K562 (cell line): ENCODE results near the gene SIRPA. TPM values are rescaled to one million over a fixed set of nuclear protein-coding genes. Genes with fewer than 3 reads are reported as not detected.

Experiments
- ATAC-seq: fragments of 200-7000 bp; cut with Tn5 transposase; 3 replicates; pipeline ENCODE4 v1.9.1; 2020; ENCODE audit warnings: moderate library complexity
- BruUV-seq: library from RNA; stranded (reverse); fragments of 400-500 nt; replicated peaks from 2 replicates; lab custom pipeline; 2021; lab: Mats Ljungman, UMichigan
- CTCF ChIA-PET: fragments of 300-600 bp; formaldehyde crosslinking; extraction: SDS; loops from one replicate; lab custom pipeline; 2021; ENCODE audit warnings: low intra/inter-chr PET ratio; lab: Yijun Ruan, JAX
- POLR2A ChIA-PET: fragments of 300-600, 350-650 bp; sonication (Branson Sonifier 250); formaldehyde crosslinking; extraction: SDS; loops from one replicate; lab custom pipeline; 2021; ENCODE audit warnings: antibody characterized with exemption, inconsistent platforms; lab: Yijun Ruan, JAX
- DNase-seq, 4 experiments: peaks; one replicate each; pipeline versions ENCODE4 v3.0.0 to v3.0.0-alpha.2; 2011 to 2018; ENCODE audit warnings: low spot score in 3 of 4, mixed read lengths in 3 of 4; ENCODE audit errors: extremely low read depth in 1 of 4
- FAIRE-seq: peaks from 2 replicates; lab custom pipeline; 2011; peaks lifted over from hg19 to GRCh38; lab: Jason Lieb, UNC
- H2AFZ ChIP-seq: 2 replicates; pipeline ENCODE4 v1.6.0; 2011; ENCODE audit warnings: low read depth, low read length, control low read depth, inconsistent platforms
- H3K27ac ChIP-seq: fragments of 200-600 bp; 3 replicates; pipeline ENCODE4 v1.8.0; 2011; ENCODE audit warnings: low read depth, mild to moderate bottlenecking, control low read depth, inconsistent platforms, low read length, moderate library complexity, mixed read lengths; ENCODE audit errors: extremely low read depth
- H3K27me3 ChIP-seq, 2 experiments: fragments of 300-600 bp in 1 of 2; 2 replicates in 1 of 2; 3 replicates in 1 of 2; pipeline versions ENCODE4 v1.6.0 to v1.8.0; 2011; ENCODE audit warnings: inconsistent platforms in 2 of 2, low read length in 2 of 2, mild to moderate bottlenecking in 1 of 2, mixed read lengths in 1 of 2, moderate library complexity in 1 of 2; ENCODE audit not compliant: control insufficient read depth in 2 of 2, insufficient read depth in 2 of 2
- H3K36me3 ChIP-seq: fragments of 300-600 bp; 3 replicates; pipeline ENCODE4 v1.8.0; 2011; ENCODE audit warnings: mild to moderate bottlenecking, low read length, inconsistent platforms; ENCODE audit not compliant: control insufficient read depth, insufficient read depth
- H3K4me1 ChIP-seq, 2 experiments: fragments of 200-600 bp in 1 of 2; replicated peaks in 1 of 2; 2 replicates in 1 of 2; 3 replicates in 1 of 2; pipeline versions ENCODE4 v1.5.1 to v1.8.0; 2011; ENCODE audit warnings: inconsistent platforms in 2 of 2, low read length in 2 of 2, mild to moderate bottlenecking in 1 of 2, mixed read lengths in 1 of 2, moderate library complexity in 1 of 2; ENCODE audit not compliant: control insufficient read depth in 2 of 2, insufficient read depth in 2 of 2
- H3K4me2 ChIP-seq: 2 replicates; pipeline ENCODE4 v1.6.1; 2011; ENCODE audit warnings: low read length, control low read depth, inconsistent platforms, mixed read lengths; ENCODE audit not compliant: insufficient read depth
- H3K4me3 ChIP-seq: fragments of 200-600 bp; sonication (generic), shearing (Covaris generic); 2 replicates; pipeline ENCODE4 v1.5.1; 2016; ENCODE audit warnings: control low read depth, inconsistent platforms
- H3K79me2 ChIP-seq: fragments of 200-600 bp; 3 replicates; pipeline ENCODE4 v1.8.0; 2011; ENCODE audit warnings: low read length, inconsistent platforms; ENCODE audit not compliant: control insufficient read depth, insufficient read depth
- H3K9ac ChIP-seq, 2 experiments: 2 replicates each; pipeline versions ENCODE4 v1.6.0 to v1.6.1; 2011; ENCODE audit warnings: low read depth in 2 of 2, low read length in 2 of 2, control low read depth in 1 of 2, inconsistent platforms in 1 of 2, mild to moderate bottlenecking in 1 of 2, mixed read lengths in 1 of 2; ENCODE audit not compliant: insufficient read depth in 1 of 2
- H3K9me1 ChIP-seq: one replicate; pipeline ENCODE4 v1.6.0; 2011; ENCODE audit warnings: inconsistent platforms, mild to moderate bottlenecking, low read length, moderate library complexity; ENCODE audit not compliant: control insufficient read depth, insufficient read depth
- H3K9me3 ChIP-seq: replicated peaks from 2 replicates; pipeline ENCODE4 v1.5.1; 2011; ENCODE audit warnings: low read depth, low read length, inconsistent platforms; ENCODE audit not compliant: control insufficient read depth, insufficient read depth
- H4K20me1 ChIP-seq: replicated peaks from 2 replicates; pipeline ENCODE4 v1.6.1; 2011; ENCODE audit warnings: low read length, inconsistent platforms, mixed read lengths; ENCODE audit not compliant: control insufficient read depth, insufficient read depth
- ARID1B ChIP-seq: fragments of 450-650 bp; IDR thresholded peaks from 2 replicates; pipeline ENCODE4 v1.6.1; 2016; ENCODE audit warnings: antibody characterized with exemption, mild to moderate bottlenecking, inconsistent platforms
- CBFA2T3 ChIP-seq: fragments of 450-650 bp; IDR thresholded peaks from 2 replicates; pipeline ENCODE4 v1.6.1; 2017
- CXXC5 ChIP-seq: fragments of 250-450 bp; sonication (Bioruptor Pico); IDR thresholded peaks from 2 replicates; pipeline ENCODE4 v1.8.0; 2022; ENCODE audit warnings: inconsistent platforms, mild to moderate bottlenecking, moderate library complexity
- MAFG ChIP-seq: fragments of 450-650 bp; conservative IDR thresholded peaks from 2 replicates; pipeline ENCODE4 v1.6.1; 2016; ENCODE audit warnings: missing genetic modification characterization, missing compliant biosample characterization
- MYNN ChIP-seq, 2 experiments: sonication (generic); formaldehyde crosslinking in 1 of 2; IDR thresholded peaks; 2 replicates each; pipeline versions ENCODE4 v1.5.0 to v1.6.1; 2016 to 2020; ENCODE audit warnings: antibody characterized with exemption in 1 of 2, missing genetic modification reagents in 1 of 2
- NFE2 ChIP-seq: IDR thresholded peaks from 2 replicates; pipeline ENCODE4 v1.6.1; 2014; ENCODE audit warnings: antibody characterized with exemption, low read depth
- NFIX ChIP-seq: fragments of 250-450 bp; sonication (Bioruptor Pico); IDR thresholded peaks from 2 replicates; pipeline ENCODE4 v1.4.0; 2020; ENCODE audit warnings: low read depth, mild to moderate bottlenecking, moderate library complexity
- PCBP1 ChIP-seq: fragments of 200-400 bp; formaldehyde crosslinking; IDR thresholded peaks from 2 replicates; pipeline ENCODE4 v1.6.1; 2018; ENCODE audit warnings: mild to moderate bottlenecking, low read depth, low read length; ENCODE audit not compliant: poor library complexity, severe bottlenecking
- TCF3 ChIP-seq: sonication (generic); formaldehyde crosslinking; IDR thresholded peaks from 2 replicates; pipeline ENCODE4 v1.4.0; 2020; ENCODE audit warnings: mild to moderate bottlenecking, missing genetic modification reagents
- ZNF668 ChIP-seq: fragments of 250-450 bp; sonication (Bioruptor Pico); IDR thresholded peaks from 2 replicates; pipeline ENCODE4 v1.8.0; 2022; ENCODE audit warnings: mild to moderate bottlenecking, inconsistent platforms
- ZNF717 ChIP-seq: fragments of 250-450 bp; sonication (Bioruptor Pico); IDR thresholded peaks from 2 replicates; pipeline ENCODE4 v1.5.0; 2021
- WGBS: fragments of 100-300 bp; shearing (Covaris generic); methylation state at CpG from one replicate; pipeline ENCODE4 v1.1.6; 2016; ENCODE audit warnings: low coverage, mixed read lengths; ENCODE audit not compliant: insufficient coverage; ENCODE audit errors: missing lambda C conversion rate; 5-methylcytosine and 5-hydroxymethylcytosine counted together
- in situ Hi-C: fragments of 300-500 bp; cut with MboI; formaldehyde crosslinking; loops from 4 replicates; pipeline ENCODE4 v1.15.0; 2018; ENCODE audit warnings: inconsistent platforms, mixed read lengths
- intact Hi-C: fragments of 100-400 bp; cut with micrococcal nuclease; formaldehyde crosslinking; loops from 2 replicates; pipeline ENCODE4 v1.14.2; 2022
- polyA plus RNA-seq, 8 experiments: library from polyadenylated mRNA; depleted of rRNA in 4 of 8; stranded (reverse) in 5 of 8; unstranded in 3 of 8; fragments of >200 nt; fragmentation: Nextera tagmentation in 2 of 8; fragmentation: Illumina TruSeq in 1 of 8; extraction: Ambion mirVana in 2 of 8; extraction: Trizol in 1 of 8; gene quantifications; 2 replicates each; pipeline versions ENCODE4 v1.2.1 to v1.2.3, GENCODE V29; 2011 to 2014; ENCODE audit warnings: inconsistent platforms in 1 of 8, missing spikeins in 1 of 8
- total RNA-seq, 7 experiments: library from RNA; depleted of rRNA in 6 of 7; stranded (reverse); fragments of >200 nt in 6 of 7; fragmentation: Illumina TruSeq in 2 of 7; extraction: Trizol in 2 of 7; gene quantifications; 2 replicates each; pipeline versions ENCODE4 v1.2.1 to v1.2.3, GENCODE V29; 2011 to 2021; ENCODE audit warnings: low replicate concordance in 1 of 7
- TF ChIP-seq, protein P1 (sequence below): sonication (generic); formaldehyde crosslinking; IDR thresholded peaks from 2 replicates; pipeline ENCODE4 v1.8.0; 2022; ENCODE audit warnings: missing genetic modification reagents, mild to moderate bottlenecking, borderline replicate concordance
- TF ChIP-seq, protein P2 (sequence below): fragments of 250-450 bp; sonication (Bioruptor Pico); IDR thresholded peaks from 2 replicates; pipeline ENCODE4 v1.4.0; 2020
- TF ChIP-seq, protein P3 (sequence below), 2 experiments: fragments of 450-650 bp in 1 of 2; sonication (generic) in 1 of 2; formaldehyde crosslinking in 1 of 2; IDR thresholded peaks in 1 of 2; conservative IDR thresholded peaks in 1 of 2; 2 replicates each; pipeline versions ENCODE4 v1.6.1 to v1.8.1; 2016 to 2023; ENCODE audit warnings: mild to moderate bottlenecking in 2 of 2, moderate library complexity in 2 of 2, inconsistent platforms in 1 of 2, missing genetic modification reagents in 1 of 2

SIRPA gene
- total and polyA plus RNA-seq, 9 of the 15 experiments (the other 6 are each of a cell fraction or from before 2014, with no cell fraction given): 0.01 to 0.40 (median 0.11) TPM; not detected in 2

DNA sequence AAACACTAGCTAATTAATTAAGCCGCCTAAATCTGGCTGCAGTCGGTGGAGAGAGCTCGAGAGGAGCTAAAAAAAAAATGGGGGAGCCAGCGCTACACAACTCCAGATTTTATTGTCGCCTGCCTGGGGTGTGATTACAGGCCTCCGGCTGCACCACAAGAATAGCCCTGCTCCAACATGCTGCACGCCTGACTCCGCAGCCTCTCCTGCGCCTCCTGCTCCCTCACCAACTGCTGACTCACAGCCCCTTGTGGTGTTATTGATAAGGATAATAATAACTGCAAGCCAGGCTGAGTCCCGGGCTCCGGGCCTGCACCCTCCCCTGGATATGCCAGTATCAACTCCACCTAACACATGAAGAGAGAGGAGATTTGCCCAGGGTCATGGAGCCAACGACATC lies 16.8 kb downstream of the SIRPA start:
- H4K20me1 ChIP-seq: no peaks in the 10 kb centered on the region
- ATAC-seq (peak; percentile 53; the same call in 2 of the 3 replicates), FAIRE-seq (no peak), DNase-seq (peak; percentile 31 to 43 (median 34))
- H3K79me2 ChIP-seq: no peaks in the 10 kb centered on the region
- H3K4me2 ChIP-seq: no peak overlapping the region
- in situ Hi-C loops (no loop called here), intact Hi-C loops (no loop called here)
- H3K36me3 ChIP-seq: no peaks in the 10 kb centered on the region
- peaks cover 0 to 20% of the 10 kb centered on the region in 2 experiments; a peak in 2 of 5 replicates for H3K27me3 ChIP-seq
- no peak overlapping the region for H3K27ac ChIP-seq
- CTCF ChIA-PET: no interaction called here
- no peak overlapping the region for H3K9ac ChIP-seq
- WGBS: 0% methylated on average over 6 of the region's 12 CpGs
- H3K9me1 ChIP-seq: no peaks in the 10 kb centered on the region
- H2AFZ ChIP-seq: no peak overlapping the region
- no peaks in the 10 kb centered on the region; a peak in 1 of 5 replicates for H3K4me1 ChIP-seq
- no peak overlapping the region for H3K4me3 ChIP-seq
- POLR2A ChIA-PET: interaction anchor here (0.7 kb wide), 1 partner anchor 558 kb away, joined by 3 read pairs; no protein-coding TSS in a partner anchor
- no peaks in the 10 kb centered on the region for H3K9me3 ChIP-seq
- BruUV-seq: no TSS peak
- TF ChIP-seq, protein P1, sequence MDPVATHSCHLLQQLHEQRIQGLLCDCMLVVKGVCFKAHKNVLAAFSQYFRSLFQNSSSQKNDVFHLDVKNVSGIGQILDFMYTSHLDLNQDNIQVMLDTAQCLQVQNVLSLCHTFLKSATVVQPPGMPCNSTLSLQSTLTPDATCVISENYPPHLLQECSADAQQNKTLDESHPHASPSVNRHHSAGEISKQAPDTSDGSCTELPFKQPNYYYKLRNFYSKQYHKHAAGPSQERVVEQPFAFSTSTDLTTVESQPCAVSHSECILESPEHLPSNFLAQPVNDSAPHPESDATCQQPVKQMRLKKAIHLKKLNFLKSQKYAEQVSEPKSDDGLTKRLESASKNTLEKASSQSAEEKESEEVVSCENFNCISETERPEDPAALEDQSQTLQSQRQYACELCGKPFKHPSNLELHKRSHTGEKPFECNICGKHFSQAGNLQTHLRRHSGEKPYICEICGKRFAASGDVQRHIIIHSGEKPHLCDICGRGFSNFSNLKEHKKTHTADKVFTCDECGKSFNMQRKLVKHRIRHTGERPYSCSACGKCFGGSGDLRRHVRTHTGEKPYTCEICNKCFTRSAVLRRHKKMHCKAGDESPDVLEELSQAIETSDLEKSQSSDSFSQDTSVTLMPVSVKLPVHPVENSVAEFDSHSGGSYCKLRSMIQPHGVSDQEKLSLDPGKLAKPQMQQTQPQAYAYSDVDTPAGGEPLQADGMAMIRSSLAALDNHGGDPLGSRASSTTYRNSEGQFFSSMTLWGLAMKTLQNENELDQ (CRISPR knock-in tag): no peak
- TF ChIP-seq, protein P2, sequence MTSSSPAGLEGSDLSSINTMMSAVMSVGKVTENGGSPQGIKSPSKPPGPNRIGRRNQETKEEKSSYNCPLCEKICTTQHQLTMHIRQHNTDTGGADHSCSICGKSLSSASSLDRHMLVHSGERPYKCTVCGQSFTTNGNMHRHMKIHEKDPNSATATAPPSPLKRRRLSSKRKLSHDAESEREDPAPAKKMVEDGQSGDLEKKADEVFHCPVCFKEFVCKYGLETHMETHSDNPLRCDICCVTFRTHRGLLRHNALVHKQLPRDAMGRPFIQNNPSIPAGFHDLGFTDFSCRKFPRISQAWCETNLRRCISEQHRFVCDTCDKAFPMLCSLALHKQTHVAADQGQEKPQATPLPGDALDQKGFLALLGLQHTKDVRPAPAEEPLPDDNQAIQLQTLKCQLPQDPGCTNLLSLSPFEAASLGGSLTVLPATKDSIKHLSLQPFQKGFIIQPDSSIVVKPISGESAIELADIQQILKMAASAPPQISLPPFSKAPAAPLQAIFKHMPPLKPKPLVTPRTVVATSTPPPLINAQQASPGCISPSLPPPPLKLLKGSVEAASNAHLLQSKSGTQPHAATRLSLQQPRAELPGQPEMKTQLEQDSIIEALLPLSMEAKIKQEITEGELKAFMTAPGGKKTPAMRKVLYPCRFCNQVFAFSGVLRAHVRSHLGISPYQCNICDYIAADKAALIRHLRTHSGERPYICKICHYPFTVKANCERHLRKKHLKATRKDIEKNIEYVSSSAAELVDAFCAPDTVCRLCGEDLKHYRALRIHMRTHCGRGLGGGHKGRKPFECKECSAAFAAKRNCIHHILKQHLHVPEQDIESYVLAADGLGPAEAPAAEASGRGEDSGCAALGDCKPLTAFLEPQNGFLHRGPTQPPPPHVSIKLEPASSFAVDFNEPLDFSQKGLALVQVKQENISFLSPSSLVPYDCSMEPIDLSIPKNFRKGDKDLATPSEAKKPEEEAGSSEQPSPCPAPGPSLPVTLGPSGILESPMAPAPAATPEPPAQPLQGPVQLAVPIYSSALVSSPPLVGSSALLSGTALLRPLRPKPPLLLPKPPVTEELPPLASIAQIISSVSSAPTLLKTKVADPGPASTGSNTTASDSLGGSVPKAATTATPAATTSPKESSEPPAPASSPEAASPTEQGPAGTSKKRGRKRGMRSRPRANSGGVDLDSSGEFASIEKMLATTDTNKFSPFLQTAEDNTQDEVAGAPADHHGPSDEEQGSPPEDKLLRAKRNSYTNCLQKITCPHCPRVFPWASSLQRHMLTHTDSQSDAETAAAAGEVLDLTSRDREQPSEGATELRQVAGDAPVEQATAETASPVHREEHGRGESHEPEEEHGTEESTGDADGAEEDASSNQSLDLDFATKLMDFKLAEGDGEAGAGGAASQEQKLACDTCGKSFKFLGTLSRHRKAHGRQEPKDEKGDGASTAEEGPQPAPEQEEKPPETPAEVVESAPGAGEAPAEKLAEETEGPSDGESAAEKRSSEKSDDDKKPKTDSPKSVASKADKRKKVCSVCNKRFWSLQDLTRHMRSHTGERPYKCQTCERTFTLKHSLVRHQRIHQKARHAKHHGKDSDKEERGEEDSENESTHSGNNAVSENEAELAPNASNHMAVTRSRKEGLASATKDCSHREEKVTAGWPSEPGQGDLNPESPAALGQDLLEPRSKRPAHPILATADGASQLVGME (CRISPR knock-in tag): no peak
- TF ChIP-seq, protein P3, sequence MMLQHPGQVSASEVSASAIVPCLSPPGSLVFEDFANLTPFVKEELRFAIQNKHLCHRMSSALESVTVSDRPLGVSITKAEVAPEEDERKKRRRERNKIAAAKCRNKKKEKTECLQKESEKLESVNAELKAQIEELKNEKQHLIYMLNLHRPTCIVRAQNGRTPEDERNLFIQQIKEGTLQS (IDR thresholded peaks at IDR 0.05): no peak
- TF ChIP-seq, protein P3 (CRISPR knock-in tag; conservative IDR thresholded peaks at IDR 0.05): no peak
- TF ChIP-seq MYNN (IDR thresholded peaks at IDR 0.05) (no peak), MYNN (CRISPR knock-in tag; IDR thresholded peaks at IDR 0.05) (no peak), CBFA2T3 (peak; percentile 52), ZNF668 (CRISPR knock-in tag) (no peak), CXXC5 (no peak), TCF3 (CRISPR knock-in tag) (peak; percentile 52), PCBP1 (no peak), ZNF717 (CRISPR knock-in tag) (no peak), NFIX (CRISPR knock-in tag) (no peak), MAFG (0 out of 2 replicates have a peak, but pooled peaks have one; percentile 26), ARID1B (0 out of 2 replicates have a peak, but pooled peaks have one; percentile 19), NFE2 (0 out of 2 replicates have a peak, but pooled peaks have one; percentile 19)
